ENCODE data around the gene SLC4A4. TPM values are rescaled to one million over a fixed set of nuclear protein-coding genes. Genes with fewer than 3 reads are reported as not detected.

SLC4A4 gene
- polyA plus RNA-seq, 1 of the 3 experiments (the other 2 are of a cell fraction), result not detected

DNA sequence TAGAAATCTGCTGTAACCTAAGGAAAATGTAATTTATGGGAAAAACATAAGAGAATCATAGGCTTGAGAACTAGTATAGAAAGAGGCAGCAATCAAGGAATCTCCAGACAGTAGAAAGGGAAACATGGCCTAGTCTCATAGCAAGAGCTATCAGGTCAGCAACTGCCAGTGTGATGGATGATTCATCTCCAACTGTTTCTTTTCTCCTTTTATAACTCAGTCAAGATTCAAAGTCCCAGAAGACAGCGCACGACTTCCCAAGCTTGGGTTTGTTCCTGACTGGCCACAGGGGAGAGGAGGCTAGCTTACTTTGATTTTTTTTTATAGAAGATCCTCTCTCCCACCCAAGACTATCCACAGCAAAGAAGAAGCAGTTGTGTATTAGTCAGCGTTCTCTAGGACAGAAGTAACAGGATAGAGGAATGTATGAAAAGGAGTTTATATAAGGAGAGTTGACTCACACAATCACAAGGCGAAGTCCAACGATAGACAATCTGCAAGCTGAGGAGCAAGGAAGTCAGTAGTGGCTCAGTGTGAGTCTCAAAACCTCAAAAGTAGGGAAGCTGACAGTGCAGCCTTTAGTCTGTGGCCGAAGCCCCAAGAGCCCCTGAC lies 263.6 kb downstream of the SLC4A4 start (continued):
- TF ChIP-seq, protein P1, sequence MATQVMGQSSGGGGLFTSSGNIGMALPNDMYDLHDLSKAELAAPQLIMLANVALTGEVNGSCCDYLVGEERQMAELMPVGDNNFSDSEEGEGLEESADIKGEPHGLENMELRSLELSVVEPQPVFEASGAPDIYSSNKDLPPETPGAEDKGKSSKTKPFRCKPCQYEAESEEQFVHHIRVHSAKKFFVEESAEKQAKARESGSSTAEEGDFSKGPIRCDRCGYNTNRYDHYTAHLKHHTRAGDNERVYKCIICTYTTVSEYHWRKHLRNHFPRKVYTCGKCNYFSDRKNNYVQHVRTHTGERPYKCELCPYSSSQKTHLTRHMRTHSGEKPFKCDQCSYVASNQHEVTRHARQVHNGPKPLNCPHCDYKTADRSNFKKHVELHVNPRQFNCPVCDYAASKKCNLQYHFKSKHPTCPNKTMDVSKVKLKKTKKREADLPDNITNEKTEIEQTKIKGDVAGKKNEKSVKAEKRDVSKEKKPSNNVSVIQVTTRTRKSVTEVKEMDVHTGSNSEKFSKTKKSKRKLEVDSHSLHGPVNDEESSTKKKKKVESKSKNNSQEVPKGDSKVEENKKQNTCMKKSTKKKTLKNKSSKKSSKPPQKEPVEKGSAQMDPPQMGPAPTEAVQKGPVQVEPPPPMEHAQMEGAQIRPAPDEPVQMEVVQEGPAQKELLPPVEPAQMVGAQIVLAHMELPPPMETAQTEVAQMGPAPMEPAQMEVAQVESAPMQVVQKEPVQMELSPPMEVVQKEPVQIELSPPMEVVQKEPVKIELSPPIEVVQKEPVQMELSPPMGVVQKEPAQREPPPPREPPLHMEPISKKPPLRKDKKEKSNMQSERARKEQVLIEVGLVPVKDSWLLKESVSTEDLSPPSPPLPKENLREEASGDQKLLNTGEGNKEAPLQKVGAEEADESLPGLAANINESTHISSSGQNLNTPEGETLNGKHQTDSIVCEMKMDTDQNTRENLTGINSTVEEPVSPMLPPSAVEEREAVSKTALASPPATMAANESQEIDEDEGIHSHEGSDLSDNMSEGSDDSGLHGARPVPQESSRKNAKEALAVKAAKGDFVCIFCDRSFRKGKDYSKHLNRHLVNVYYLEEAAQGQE (IDR thresholded peaks at IDR 0.05; ENCODE audit: low read depth, low read length), result no peak
- TF ChIP-seq JUND (IDR thresholded peaks at IDR 0.05), result no peak
- TF ChIP-seq, protein P2, sequence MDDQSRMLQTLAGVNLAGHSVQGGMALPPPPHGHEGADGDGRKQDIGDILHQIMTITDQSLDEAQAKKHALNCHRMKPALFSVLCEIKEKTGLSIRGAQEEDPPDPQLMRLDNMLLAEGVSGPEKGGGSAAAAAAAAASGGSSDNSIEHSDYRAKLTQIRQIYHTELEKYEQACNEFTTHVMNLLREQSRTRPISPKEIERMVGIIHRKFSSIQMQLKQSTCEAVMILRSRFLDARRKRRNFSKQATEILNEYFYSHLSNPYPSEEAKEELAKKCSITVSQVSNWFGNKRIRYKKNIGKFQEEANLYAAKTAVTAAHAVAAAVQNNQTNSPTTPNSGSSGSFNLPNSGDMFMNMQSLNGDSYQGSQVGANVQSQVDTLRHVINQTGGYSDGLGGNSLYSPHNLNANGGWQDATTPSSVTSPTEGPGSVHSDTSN (IDR thresholded peaks at IDR 0.05), result no peak

DNA sequence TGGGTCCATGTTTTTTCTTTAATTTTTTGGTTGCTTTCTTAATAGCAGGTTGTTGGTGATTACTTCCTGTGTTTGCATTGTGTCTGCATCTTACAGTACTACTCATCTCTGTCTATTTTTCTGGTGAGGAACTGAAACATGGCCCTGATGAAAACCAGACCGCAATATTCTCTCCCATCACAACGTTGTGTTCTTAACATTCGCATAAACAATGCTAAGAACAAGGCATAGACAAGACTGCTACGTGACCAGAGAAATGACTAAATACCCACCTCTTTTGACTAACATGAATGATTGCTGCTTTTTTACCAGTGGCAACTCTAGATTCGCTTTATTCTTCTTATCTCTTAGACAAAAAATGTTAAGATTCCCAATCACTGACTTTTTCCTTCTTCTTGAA lies 266.0 kb downstream of the SLC4A4 start:
- no peaks in the 10 kb centered on the region for H3K9me3 ChIP-seq
- WGBS (ENCODE audit: low lambda C conversion rate), result 9% methylated on average over 5 of the region's 5 CpGs
- H3K4me2 ChIP-seq, result no peak overlapping the region
- H3K79me2 ChIP-seq (ENCODE audit: insufficient read depth), result no peaks in the 10 kb centered on the region
- no peaks in the 10 kb centered on the region for H4K20me1 ChIP-seq (ENCODE audit: insufficient read depth)
- H3F3A ChIP-seq (replicated peaks; ENCODE audit: insufficient read depth), result no peaks in the 10 kb centered on the region
- H3K36me3 ChIP-seq (replicated peaks in 1 of 2; ENCODE audit: control insufficient read depth in 1 of 2, insufficient read depth in 2 of 2, low read length in 1 of 2), result no peaks in the 10 kb centered on the region
- no peaks in the 10 kb centered on the region for H3K27me3 ChIP-seq (ENCODE audit: insufficient read depth)
- no peaks in the 10 kb centered on the region for H3K4me1 ChIP-seq (ENCODE audit: control insufficient read depth in 1 of 2, insufficient read depth in 2 of 2, low read depth in 1 of 2, low read length in 1 of 2)
- no peak for DNase-seq
- TF ChIP-seq, protein P3, sequence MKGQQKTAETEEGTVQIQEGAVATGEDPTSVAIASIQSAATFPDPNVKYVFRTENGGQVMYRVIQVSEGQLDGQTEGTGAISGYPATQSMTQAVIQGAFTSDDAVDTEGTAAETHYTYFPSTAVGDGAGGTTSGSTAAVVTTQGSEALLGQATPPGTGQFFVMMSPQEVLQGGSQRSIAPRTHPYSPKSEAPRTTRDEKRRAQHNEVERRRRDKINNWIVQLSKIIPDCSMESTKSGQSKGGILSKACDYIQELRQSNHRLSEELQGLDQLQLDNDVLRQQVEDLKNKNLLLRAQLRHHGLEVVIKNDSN (IDR thresholded peaks at IDR 0.05; ENCODE audit: borderline replicate concordance, low read depth), result no peak
- TF ChIP-seq GABPA (IDR thresholded peaks at IDR 0.05; ENCODE audit: low read depth), result no peak
- TF ChIP-seq RXRA (IDR thresholded peaks at IDR 0.05; ENCODE audit: borderline replicate concordance, low read depth), result no peak
- TF ChIP-seq RAD21 (IDR thresholded peaks at IDR 0.05; ENCODE audit: low read length), result no peak
- TF ChIP-seq SMC3 (IDR thresholded peaks at IDR 0.05; ENCODE audit: low read depth, low read length), result no peak
- TF ChIP-seq FOXJ3 (CRISPR knock-in tag; IDR thresholded peaks at IDR 0.05), result no peak
- TF ChIP-seq FOXM1 (IDR thresholded peaks at IDR 0.05; ENCODE audit: low read depth), result no peak
- no peak for TF ChIP-seq RFX5 (IDR thresholded peaks at IDR 0.05; ENCODE audit: low read length)
- no peak for TF ChIP-seq POLR2AphosphoS5 (IDR thresholded peaks at IDR 0.05; ENCODE audit: low read depth, low read length)
- no peaks in the 10 kb centered on the region for H3K9me2 ChIP-seq
- H3K27ac ChIP-seq (ENCODE audit: low read depth in 2 of 2, low read length in 1 of 2), result no peak overlapping the region
- CTCF ChIA-PET, result no interaction called here
- POLR2A ChIA-PET, result no interaction called here
- H2AFZ ChIP-seq (ENCODE audit: low read depth), result no peak overlapping the region
- no peak overlapping the region for H3K4me3 ChIP-seq (ENCODE audit: low read depth in 2 of 2, low read length in 1 of 2)
- no peak overlapping the region for H3K9ac ChIP-seq
